ENCODE results near the gene BHLHE40.

BHLHE40 gene

GRCh38 chr3:5004319-5005152 is 25.3 kb downstream of the BHLHE40 start:
- Mint-ChIP-seq H3K4me1 (peaks cover 52% of the 10 kb centered on the region), H3K27ac (no peak overlapping the region), H3K4me3 (no peak overlapping the region), H3K9me3 (no peaks in the 10 kb centered on the region), H3K36me3 (ENCODE audit: low read depth) (no peaks in the 10 kb centered on the region), H3K27me3 (ENCODE audit: low read depth, poor library complexity) (peaks cover 8% of the 10 kb centered on the region)
- no peak for TF ChIP-seq CTCF (IDR thresholded peaks at IDR 0.05)
- DNase-seq = no peak

- Mint-ChIP-seq H3K4me1 (peaks cover 48% of the 10 kb centered on the region), H3K27ac (no peak overlapping the region), H3K27me3 (ENCODE audit: low read depth, poor library complexity) (peaks cover 7% of the 10 kb centered on the region), H3K4me3 (no peak overlapping the region), H3K9me3 (no peaks in the 10 kb centered on the region), H3K36me3 (ENCODE audit: low read depth) (no peaks in the 10 kb centered on the region)
- DNase-seq = no peak
- TF ChIP-seq CTCF (IDR thresholded peaks at IDR 0.05) = no peak
These were observed 26.1 kb downstream of the BHLHE40 start for GRCh38 chr3:5005367-5005766.

- no peak for DNase-seq
- TF ChIP-seq CTCF (IDR thresholded peaks at IDR 0.05) = no peak
- H3K27me3 Mint-ChIP-seq (ENCODE audit: low read depth, poor library complexity) = peaks cover 8% of the 10 kb centered on the region
- no peaks in the 10 kb centered on the region for H3K36me3 Mint-ChIP-seq (ENCODE audit: low read depth)
- no peaks in the 10 kb centered on the region for H3K9me3 Mint-ChIP-seq
- no peak overlapping the region for H3K4me3 Mint-ChIP-seq
- H3K4me1 Mint-ChIP-seq = peaks cover 51% of the 10 kb centered on the region
- peak overlapping the region; percentile 49 for H3K27ac Mint-ChIP-seq
These were observed 27.5 kb downstream of the BHLHE40 start for GRCh38 chr3:5006755-5007202.

GRCh38 chr3:5007873-5008272 is 28.6 kb downstream of the BHLHE40 start:
- no peak for DNase-seq
- Mint-ChIP-seq H3K36me3 (ENCODE audit: low read depth) (no peaks in the 10 kb centered on the region), H3K4me1 (peaks cover 48% of the 10 kb centered on the region), H3K9me3 (no peaks in the 10 kb centered on the region), H3K27ac (no peak overlapping the region), H3K27me3 (ENCODE audit: low read depth, poor library complexity) (peaks cover 8% of the 10 kb centered on the region), H3K4me3 (no peak overlapping the region)
- TF ChIP-seq CTCF (IDR thresholded peaks at IDR 0.05) = no peak

GRCh38 chr3:5009506-5010109 is 30.4 kb downstream of the BHLHE40 start:
- no peak overlapping the region for H3K27ac Mint-ChIP-seq
- H3K4me1 Mint-ChIP-seq = peaks cover 63% of the 10 kb centered on the region
- peaks cover 8% of the 10 kb centered on the region for H3K27me3 Mint-ChIP-seq (ENCODE audit: low read depth, poor library complexity)
- no peaks in the 10 kb centered on the region for H3K9me3 Mint-ChIP-seq
- H3K4me3 Mint-ChIP-seq = no peak overlapping the region
- no peak for TF ChIP-seq CTCF (IDR thresholded peaks at IDR 0.05)
- H3K36me3 Mint-ChIP-seq (ENCODE audit: low read depth) = no peaks in the 10 kb centered on the region
- DNase-seq = no peak
